Natural killer cell (primary cell): Measurements from ENCODE around the gene DTNB. TPM values are rescaled to one million over a fixed set of nuclear protein-coding genes. Genes with fewer than 3 reads are reported as not detected.

Source experiments
- ATAC-seq, 3 donors: fragments of 150-1000 bp in 2 of 3; fragments of 200-7000 bp in 1 of 3; cut with Tn5 transposase; 1 replicate in 1 of 3; 2 replicates in 2 of 3; pipeline ENCODE4 v1.10.0; 2021; ENCODE audit warnings: mild to moderate bottlenecking in 2 of 3, moderate library complexity in 2 of 3
- DNase-seq, 2 donors: peaks; one replicate each; pipeline versions ENCODE4 v3.0.0 to v3.0.0-alpha.2; 2013 to 2021; ENCODE audit warnings: mixed read lengths in 1 of 2
- H3K27ac ChIP-seq: one replicate; pipeline ENCODE4 v1.5.1; 2013; ENCODE audit warnings: mild to moderate bottlenecking, low read length
- H3K27me3 ChIP-seq: one replicate; pipeline ENCODE4 v1.6.1; 2013; ENCODE audit warnings: low read length; ENCODE audit not compliant: control insufficient read depth, insufficient read depth
- H3K36me3 ChIP-seq: one replicate; pipeline ENCODE4 v1.6.1; 2013; ENCODE audit warnings: low read length; ENCODE audit not compliant: control insufficient read depth, insufficient read depth
- H3K4me1 ChIP-seq: one replicate; pipeline ENCODE4 v1.6.1; 2013; ENCODE audit warnings: low read length; ENCODE audit not compliant: control insufficient read depth, insufficient read depth
- H3K4me3 ChIP-seq: one replicate; pipeline ENCODE4 v1.5.1; 2013; ENCODE audit warnings: low read length
- H3K9me3 ChIP-seq: one replicate; pipeline ENCODE4 v1.6.1; 2013; ENCODE audit warnings: low read length; ENCODE audit not compliant: control insufficient read depth, insufficient read depth
- H3K27ac Mint-ChIP-seq, 2 donors: one replicate each; pipeline ENCODE4 v1.8.0; 2022; ENCODE audit warnings: mild to moderate bottlenecking in 2 of 2, mixed read lengths in 2 of 2, moderate library complexity in 1 of 2
- H3K27me3 Mint-ChIP-seq, 2 donors: one replicate each; pipeline ENCODE4 v1.8.0; 2022; ENCODE audit warnings: low read depth in 2 of 2, mixed read lengths in 2 of 2
- H3K36me3 Mint-ChIP-seq: one replicate; pipeline ENCODE4 v1.8.0; 2022; ENCODE audit warnings: mixed read lengths
- H3K4me1 Mint-ChIP-seq, 2 donors: one replicate each; pipeline ENCODE4 v1.8.0; 2022; ENCODE audit warnings: mixed read lengths in 2 of 2
- H3K4me3 Mint-ChIP-seq: one replicate; pipeline ENCODE4 v1.8.0; 2022; ENCODE audit warnings: mild to moderate bottlenecking, moderate library complexity, mixed read lengths
- H3K9me3 Mint-ChIP-seq, 2 donors: one replicate each; pipeline ENCODE4 v1.8.0; 2022; ENCODE audit warnings: mixed read lengths in 2 of 2
- WGBS: methylation state at CpG from one replicate; pipeline ENCODE4 v1.1.7; 2013; ENCODE audit warnings: missing lambda C conversion rate; ENCODE audit not compliant: insufficient coverage; 5-methylcytosine and 5-hydroxymethylcytosine counted together
- intact Hi-C: fragments of 100-400 bp; cut with micrococcal nuclease; formaldehyde crosslinking; loops from one replicate; pipeline ENCODE4 v1.14.2; 2022
- total RNA-seq, 4 donors: library from RNA; stranded (reverse); fragments of 120-200 nt in 1 of 4; gene quantifications; one replicate each; pipeline versions ENCODE4 v1.2.3 to v1.2.4, GENCODE V29; 2013 to 2022
- TF ChIP-seq, protein P1 (sequence below): fragments of 200-600 bp; IDR thresholded peaks from one replicate; pipeline ENCODE4 v1.8.0; 2022; ENCODE audit warnings: antibody characterized with exemption

DTNB gene
- total RNA-seq, 3 donors from 2014 or later (not counting 1 experiment from before 2014, with no cell fraction given) = 20.8 to 33.7 (median 23.6) TPM

DNA sequence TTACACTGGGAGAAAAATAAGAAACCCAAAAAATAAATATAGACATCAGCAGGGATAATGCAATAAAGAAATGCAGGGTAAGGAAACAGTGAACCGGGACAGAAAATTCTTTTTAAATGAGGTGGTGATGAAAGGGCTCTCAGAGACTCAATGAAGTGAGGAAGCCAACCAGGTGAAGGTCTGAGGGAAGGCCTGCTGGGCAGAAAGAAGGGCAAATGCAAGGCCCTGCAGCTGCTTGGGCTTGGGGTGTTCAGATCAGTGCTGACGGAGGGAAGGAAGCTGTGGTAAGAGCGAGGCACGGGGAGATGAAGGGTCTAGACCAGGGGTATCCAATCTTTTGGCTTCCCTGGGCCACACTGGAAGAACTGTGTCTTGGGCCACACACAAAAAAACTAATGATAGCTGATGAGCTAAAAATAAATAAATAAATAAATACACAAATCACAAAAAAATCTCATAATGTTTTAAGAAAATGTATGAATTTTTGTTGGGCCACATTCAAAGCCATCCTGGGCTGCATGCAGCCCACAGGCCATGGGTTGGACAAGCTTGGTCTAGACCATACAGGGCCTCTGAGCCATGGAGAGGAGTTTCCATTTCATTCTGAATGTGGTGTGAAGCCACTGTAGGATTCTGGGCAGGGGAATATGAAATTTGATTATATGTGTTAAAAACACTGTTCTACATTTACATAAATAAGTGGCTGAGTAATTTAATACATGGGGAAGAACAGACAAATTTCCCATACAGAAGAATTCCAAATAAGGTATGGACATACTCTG, 235.3 kb downstream of the DTNB start:
- H3K27me3 ChIP-seq = no peaks in the 10 kb centered on the region
- no peak overlapping the region for H3K27ac Mint-ChIP-seq
- H3K4me1 Mint-ChIP-seq = peaks cover 0 to 5% of the 10 kb centered on the region in 2 donors
- 84% methylated on average over 3 of the region's 4 CpGs for WGBS
- TF ChIP-seq, protein P1, sequence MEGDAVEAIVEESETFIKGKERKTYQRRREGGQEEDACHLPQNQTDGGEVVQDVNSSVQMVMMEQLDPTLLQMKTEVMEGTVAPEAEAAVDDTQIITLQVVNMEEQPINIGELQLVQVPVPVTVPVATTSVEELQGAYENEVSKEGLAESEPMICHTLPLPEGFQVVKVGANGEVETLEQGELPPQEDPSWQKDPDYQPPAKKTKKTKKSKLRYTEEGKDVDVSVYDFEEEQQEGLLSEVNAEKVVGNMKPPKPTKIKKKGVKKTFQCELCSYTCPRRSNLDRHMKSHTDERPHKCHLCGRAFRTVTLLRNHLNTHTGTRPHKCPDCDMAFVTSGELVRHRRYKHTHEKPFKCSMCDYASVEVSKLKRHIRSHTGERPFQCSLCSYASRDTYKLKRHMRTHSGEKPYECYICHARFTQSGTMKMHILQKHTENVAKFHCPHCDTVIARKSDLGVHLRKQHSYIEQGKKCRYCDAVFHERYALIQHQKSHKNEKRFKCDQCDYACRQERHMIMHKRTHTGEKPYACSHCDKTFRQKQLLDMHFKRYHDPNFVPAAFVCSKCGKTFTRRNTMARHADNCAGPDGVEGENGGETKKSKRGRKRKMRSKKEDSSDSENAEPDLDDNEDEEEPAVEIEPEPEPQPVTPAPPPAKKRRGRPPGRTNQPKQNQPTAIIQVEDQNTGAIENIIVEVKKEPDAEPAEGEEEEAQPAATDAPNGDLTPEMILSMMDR = no peak
- H3K27me3 Mint-ChIP-seq = no peaks in the 10 kb centered on the region
- no peaks in the 10 kb centered on the region for H3K36me3 Mint-ChIP-seq
- no peaks in the 10 kb centered on the region for H3K36me3 ChIP-seq
- intact Hi-C loops = no loop called here
- no peak overlapping the region for H3K27ac ChIP-seq
- H3K4me3 Mint-ChIP-seq = no peak overlapping the region
- H3K4me1 ChIP-seq = no peaks in the 10 kb centered on the region
- no peak for ATAC-seq
- H3K9me3 Mint-ChIP-seq = no peaks in the 10 kb centered on the region
- H3K9me3 ChIP-seq = no peaks in the 10 kb centered on the region
- H3K4me3 ChIP-seq = no peak overlapping the region
- no peak for DNase-seq

DNA sequence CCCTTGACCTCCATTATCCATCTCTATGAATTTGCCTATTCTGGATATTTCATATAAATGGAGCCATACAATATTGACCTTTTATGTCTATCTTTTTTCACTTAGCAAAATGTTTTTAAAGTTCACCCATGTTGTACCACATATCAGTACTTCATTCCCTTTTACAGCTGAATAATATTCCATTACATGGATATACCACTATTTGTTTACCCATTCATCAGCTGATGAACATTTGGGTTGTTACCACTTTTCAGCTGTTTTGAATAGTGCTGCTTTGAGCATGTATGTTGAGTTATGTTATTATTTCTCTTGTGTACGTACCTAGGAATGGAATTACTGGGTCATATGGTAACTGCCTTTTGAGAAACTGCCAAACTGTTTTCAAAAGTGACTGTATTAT, 238.0 kb downstream of the DTNB start:
- Mint-ChIP-seq H3K36me3 (no peaks in the 10 kb centered on the region), H3K27ac (no peak overlapping the region), H3K27me3 (no peaks in the 10 kb centered on the region), H3K4me3 (no peak overlapping the region), H3K4me1 (peaks cover 8 to 17% of the 10 kb centered on the region in 2 donors), H3K9me3 (no peaks in the 10 kb centered on the region)
- Histone ChIP-seq H3K36me3 (no peaks in the 10 kb centered on the region), H3K4me3 (no peak overlapping the region), H3K9me3 (no peaks in the 10 kb centered on the region), H3K27me3 (no peaks in the 10 kb centered on the region), H3K27ac (no peak overlapping the region), H3K4me1 (no peaks in the 10 kb centered on the region)
- TF ChIP-seq, protein P1 = no peak
- no peak for ATAC-seq
- WGBS = 100% methylated on average over 1 of the region's 1 CpG
- intact Hi-C loops = no loop called here
- no peak for DNase-seq

DNA sequence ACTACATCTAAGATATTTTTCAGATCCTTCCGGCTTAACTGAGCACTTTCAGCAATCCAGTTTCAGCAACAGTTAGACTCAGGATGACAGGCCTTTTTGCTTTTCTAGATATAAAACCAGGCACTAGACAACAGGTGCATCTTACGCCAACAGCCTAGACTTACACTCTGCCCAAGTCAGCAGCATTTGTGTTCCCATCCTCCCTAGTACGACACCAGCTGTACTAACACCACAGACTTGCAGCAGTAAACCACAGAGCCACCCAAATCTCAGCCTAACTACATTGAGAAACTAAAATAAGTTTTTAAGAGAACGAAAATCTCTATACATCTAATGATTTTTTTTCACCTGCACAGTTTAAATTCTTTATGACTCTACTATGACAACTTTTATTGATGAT, 241.8 kb downstream of the DTNB start:
- peak overlapping the region in 1 of 2 donors; percentile 26 for H3K27ac Mint-ChIP-seq
- intact Hi-C loops = no loop called here

More for the DNA sequence above, 241.8 kb downstream of the DTNB start:
- no peaks in the 10 kb centered on the region for H3K9me3 Mint-ChIP-seq
- TF ChIP-seq, protein P1 = no peak
- no peaks in the 10 kb centered on the region for H3K27me3 Mint-ChIP-seq
- no peaks in the 10 kb centered on the region for H3K36me3 Mint-ChIP-seq
- H3K36me3 ChIP-seq = no peaks in the 10 kb centered on the region
- WGBS = 49% methylated on average over 4 of the region's 4 CpGs
- H3K27me3 ChIP-seq = no peaks in the 10 kb centered on the region
- no peak for DNase-seq
- peak; percentile 29 to 78 (median 63) for ATAC-seq
- H3K4me1 ChIP-seq = no peaks in the 10 kb centered on the region
- H3K4me1 Mint-ChIP-seq = peaks cover 8 to 12% of the 10 kb centered on the region in 2 donors
- no peak overlapping the region for H3K4me3 Mint-ChIP-seq
- no peak overlapping the region for H3K27ac ChIP-seq
- no peak overlapping the region for H3K4me3 ChIP-seq
- no peaks in the 10 kb centered on the region for H3K9me3 ChIP-seq
